ENCODE results near the gene FAM76A.

DNA sequence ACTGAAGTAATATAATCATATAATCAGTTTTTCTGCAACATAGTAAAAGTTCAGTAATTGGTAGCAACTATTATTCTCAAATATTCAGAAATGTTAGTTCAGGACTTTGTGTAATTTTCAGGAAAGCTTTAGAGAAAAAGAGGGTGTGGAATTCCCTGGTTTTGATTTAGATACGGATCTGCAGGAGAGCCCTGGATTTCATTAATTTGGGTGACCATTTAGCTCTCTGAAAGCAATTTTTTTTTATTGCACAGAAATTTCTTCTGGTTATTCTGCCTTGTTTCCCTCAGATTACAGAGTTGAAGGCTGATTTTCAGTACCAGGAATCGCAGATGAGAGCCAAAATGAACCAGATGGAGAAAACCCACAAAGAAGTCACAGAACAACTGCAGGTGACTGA, 33.5 kb downstream of the FAM76A start:
- TF ChIP-seq EZH2phosphoT487 (IDR thresholded peaks at IDR 0.05; ENCODE audit: low read depth, severe bottlenecking, unreplicated experiment): no peak
- TF ChIP-seq CTCF (IDR thresholded peaks at IDR 0.05; ENCODE audit: poor library complexity): no peak
- TF ChIP-seq EZH2 (IDR thresholded peaks at IDR 0.05; ENCODE audit: borderline replicate concordance): no peak

All from hepatocyte (in vitro differentiated cells).